ENCODE results near the gene C3orf52.

The C3orf52 gene

DNA sequence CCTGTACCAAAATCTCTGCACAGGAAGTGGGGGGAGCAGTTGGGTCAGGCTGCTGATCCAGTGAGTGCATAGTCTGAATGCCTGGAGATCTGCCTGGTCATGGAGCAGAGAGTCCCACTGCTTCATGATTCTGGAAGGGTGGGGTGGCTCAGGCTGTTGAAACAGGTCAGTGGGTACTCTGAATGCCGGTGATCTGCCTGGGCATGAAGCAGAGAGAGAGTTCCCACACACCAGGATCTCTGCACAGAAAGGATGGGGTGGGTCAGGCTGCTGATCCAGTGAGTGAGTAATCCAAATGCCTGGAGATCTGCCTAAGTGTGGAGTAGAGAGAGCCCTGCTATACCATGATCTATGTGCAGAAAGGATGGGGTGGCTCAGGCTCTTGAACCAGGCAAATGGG is 62.9 kb downstream of the C3orf52 start:
- no peak overlapping the region for H3K4me3 ChIP-seq (ENCODE audit: low read length)
- DNase-seq (ENCODE audit: low read depth), result no peak
- TF ChIP-seq, protein P1, sequence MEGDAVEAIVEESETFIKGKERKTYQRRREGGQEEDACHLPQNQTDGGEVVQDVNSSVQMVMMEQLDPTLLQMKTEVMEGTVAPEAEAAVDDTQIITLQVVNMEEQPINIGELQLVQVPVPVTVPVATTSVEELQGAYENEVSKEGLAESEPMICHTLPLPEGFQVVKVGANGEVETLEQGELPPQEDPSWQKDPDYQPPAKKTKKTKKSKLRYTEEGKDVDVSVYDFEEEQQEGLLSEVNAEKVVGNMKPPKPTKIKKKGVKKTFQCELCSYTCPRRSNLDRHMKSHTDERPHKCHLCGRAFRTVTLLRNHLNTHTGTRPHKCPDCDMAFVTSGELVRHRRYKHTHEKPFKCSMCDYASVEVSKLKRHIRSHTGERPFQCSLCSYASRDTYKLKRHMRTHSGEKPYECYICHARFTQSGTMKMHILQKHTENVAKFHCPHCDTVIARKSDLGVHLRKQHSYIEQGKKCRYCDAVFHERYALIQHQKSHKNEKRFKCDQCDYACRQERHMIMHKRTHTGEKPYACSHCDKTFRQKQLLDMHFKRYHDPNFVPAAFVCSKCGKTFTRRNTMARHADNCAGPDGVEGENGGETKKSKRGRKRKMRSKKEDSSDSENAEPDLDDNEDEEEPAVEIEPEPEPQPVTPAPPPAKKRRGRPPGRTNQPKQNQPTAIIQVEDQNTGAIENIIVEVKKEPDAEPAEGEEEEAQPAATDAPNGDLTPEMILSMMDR (conservative IDR thresholded peaks at IDR 0.05; ENCODE audit: low read depth, low read length), result no peak

DNA sequence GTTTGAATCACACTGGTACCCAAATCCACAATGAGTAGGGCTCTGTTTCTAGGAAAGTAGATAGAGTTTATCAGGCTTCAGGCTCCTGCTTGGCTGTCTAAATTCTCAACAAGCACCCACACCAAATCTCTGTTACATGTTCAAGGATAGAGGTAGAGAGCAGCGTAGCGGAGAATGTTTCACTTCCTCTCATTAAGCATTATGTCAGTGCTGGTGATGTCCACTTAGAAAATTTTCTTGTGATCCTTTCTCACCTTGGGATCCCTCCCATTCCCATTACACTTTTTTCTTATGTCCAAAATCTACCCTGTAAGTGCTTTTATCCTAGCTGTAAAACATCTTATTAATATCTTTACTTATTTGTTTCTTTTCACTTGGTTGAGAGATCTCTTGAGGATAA is 81.6 kb downstream of the C3orf52 start:
- no peak for DNase-seq (ENCODE audit: low read depth)
- TF ChIP-seq, protein P1 (conservative IDR thresholded peaks at IDR 0.05; ENCODE audit: low read depth, low read length), result no peak
- no peak overlapping the region for H3K4me3 ChIP-seq (ENCODE audit: low read length)
